ENCODE measurements around the gene MVD.

DNA sequence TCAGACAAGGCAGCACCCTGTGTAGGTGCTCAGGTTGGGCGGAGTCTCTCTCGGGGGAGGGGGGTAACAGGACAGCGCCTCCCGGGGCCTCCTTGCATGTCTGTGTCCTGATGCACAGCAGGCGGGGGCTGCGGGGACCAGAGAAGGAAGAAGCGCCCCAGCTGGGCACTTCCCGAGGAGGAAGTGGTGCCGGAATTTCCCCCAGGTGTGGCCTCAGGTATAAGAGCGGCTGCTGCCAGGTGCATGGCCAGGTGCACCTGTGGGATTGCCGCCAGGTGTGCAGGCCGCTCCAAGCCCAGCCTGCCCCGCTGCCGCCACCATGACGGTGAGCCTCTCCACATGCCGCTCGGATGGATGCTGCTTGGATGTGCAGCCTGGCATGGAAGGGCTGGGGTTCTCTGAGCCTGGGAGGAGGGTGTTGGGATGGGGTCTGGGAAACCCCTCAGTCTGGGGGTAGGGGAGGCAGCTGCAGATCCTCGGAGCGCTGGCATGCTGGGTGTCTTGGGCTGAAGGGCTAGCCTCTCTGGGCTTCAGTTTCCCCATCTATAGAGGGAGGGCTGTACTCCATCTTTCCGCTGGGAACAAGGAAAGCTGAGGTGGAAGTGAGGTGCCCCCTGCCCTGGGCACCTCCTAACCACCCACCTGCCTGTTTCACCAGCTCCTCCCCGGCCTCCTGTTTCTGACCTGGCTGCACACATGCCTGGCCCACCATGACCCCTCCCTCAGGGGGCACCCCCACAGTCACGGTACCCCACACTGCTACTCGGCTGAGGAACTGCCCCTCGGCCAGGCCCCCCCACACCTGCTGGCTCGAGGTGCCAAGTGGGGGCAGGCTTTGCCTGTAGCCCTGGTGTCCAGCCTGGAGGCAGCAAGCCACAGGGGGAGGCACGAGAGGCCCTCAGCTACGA, 24.3 kb downstream of the MVD start, which contains the start of gene IL17C:
- TF ChIP-seq CTCF (IDR thresholded peaks at IDR 0.05) (no peak), POLR2A (IDR thresholded peaks at IDR 0.05) (no peak), POLR2AphosphoS5 (IDR thresholded peaks at IDR 0.05) (no peak)

All from breast epithelium (tissue), 3 donors.